COLO668 (cell line): ENCODE data around the gene TSPAN9.

ENCODE experiments used
- DNase-seq: peaks from one replicate; lab custom pipeline; 2025; ENCODE audit not compliant: unreplicated experiment; lab: John Stamatoyannopoulos, UW

Gene TSPAN9

DNA sequence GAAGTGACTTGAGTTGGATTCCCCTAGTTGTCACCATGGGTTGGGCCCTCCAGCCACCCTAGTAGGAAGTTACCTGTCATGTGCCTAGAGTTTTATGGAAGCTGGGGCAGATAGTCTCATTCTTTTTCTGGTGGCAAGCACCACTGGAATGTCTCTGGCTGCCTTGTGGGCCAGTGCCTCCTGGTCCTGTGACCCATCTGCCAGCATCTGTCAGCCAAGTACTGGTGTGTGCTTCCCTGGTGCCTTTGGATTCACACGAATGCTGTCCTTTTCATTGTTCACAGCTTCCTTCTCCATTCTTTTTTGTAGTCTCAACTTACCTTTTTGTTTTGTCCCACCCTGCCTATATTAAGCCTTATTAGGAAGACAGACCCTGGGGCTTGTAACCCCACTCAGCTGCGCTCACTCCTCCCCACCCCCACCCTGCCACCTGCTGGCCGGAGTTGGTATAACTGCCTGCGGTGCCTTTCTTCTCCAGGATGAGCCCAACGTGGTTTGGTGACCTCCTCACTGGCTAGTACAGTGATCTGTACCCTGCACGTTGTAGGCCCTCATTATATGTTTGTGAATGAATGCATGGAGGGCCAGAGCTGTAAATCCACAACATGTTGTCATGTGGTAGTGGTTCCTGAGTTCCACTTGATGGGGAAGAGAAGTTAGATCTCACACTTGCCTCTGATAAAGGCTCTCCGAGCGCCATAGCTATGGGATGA, 125.7 kb downstream of the TSPAN9 start:
- peak; percentile 26 for DNase-seq

DNA sequence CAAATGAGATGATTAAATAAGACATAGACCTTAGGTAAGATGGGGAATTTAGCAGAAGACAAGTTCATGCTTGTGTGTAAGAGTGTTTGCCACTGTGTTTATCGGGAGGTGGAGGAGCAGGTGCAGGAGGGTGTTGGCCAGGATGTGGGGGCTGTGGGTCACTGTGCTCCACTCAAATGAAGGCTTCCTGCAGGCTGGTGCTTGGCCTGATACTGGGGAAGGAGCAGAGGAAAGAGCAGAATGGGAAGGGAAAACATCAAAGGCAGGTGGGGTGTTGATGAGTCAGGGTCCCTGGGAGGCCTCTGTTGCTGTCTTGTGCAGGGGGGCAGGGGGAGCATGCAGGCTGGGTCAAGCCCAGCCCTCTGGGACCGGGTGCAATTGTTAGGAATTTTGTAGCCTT, 126.5 kb downstream of the TSPAN9 start:
- no peak for DNase-seq

DNA sequence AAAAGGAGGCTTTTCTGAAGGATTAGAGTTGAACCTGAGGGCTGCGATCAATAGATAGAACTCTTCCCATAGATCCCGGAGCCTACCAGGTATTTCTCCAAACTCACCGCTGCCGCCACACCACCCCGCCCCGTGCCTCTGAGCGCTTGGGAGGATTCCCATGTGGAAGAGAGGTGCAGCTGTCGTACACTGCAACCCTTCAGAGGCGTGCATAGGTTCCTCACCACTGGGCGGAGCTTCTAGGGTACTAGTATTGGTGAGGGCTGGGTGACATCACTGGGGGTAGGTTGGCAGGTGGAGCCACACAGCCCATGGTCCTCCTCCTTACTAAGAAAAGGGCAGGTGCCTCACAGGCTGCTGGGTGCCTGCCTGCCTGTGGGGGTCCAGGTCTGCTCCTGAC, 127.0 kb downstream of the TSPAN9 start:
- no peak for DNase-seq

DNA sequence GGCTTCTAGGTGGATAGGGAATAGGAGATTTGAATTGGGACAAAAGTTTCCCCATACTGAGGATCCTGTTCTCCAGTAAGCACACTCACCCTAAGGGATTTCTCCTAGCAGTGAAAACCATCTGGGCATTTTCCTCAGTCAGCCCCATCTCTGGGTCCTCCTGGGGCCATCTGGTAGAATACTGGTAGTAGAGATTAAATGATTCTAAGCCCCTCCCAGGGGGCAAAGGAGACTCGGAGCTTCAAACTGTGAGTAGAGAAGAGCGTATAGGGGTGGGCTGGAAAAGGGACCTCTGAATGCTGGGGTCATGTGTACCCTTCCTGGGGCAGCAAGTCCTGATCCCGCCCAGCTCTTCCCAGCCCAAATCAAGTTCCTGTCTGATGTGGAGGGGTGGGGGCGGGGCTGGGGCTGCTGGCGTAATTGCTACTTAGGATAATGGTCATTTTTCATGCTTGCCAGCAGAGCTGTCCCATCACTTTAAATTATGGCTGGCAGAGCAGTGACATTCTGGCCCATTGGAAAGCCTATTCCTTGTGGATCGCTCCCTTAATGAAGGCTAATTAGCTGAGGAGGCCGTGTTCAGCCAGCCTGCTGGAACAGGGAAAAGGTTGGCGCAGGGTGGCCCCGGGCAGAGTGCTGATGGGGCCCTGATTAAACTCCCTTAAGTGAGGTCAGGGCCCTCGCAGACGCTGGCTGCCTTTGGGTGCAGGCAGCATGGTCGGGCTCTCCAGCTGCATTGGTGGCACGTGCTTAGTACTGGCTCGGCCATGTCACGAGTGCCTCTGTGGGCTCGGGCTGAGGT, 127.8 kb downstream of the TSPAN9 start:
- DNase-seq = no peak

DNA sequence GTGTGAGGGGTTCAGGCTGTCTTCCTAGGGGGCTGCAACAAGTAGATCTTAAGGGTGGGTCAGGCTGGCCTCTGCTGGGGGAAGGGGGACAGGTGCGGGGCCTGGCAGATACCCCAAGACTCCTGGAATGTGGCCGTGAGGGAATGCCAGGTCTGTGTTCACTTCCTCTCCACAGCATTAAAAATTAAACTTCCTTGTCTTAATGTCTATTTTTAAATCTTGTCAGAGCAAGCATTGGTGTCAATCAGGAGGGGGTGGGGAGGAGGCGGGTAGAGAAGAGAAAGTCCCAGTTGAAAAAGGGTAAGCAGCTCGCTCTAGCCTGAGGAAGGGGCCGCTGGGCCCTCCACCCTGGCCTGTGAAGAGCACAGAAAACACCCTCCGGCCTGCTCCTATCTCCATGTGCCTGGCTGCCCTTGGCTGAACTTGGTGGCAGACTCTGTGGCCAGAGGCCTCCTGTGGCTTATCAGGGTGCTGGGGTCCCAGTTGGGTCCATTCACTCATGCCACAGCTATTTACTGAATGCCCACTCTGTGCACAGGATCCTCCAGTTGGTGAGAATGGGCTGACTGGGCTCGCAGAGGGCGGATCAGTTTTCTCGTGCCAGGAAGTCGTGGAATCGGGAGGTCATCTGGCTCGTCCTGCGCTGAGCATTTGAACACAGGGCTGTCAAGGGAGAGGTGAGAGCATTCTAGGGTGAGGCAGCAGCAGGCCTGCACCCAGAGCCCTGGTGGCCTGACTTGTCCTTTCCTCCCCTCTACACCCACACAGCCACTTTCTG, 128.8 kb downstream of the TSPAN9 start:
- DNase-seq = no peak

DNA sequence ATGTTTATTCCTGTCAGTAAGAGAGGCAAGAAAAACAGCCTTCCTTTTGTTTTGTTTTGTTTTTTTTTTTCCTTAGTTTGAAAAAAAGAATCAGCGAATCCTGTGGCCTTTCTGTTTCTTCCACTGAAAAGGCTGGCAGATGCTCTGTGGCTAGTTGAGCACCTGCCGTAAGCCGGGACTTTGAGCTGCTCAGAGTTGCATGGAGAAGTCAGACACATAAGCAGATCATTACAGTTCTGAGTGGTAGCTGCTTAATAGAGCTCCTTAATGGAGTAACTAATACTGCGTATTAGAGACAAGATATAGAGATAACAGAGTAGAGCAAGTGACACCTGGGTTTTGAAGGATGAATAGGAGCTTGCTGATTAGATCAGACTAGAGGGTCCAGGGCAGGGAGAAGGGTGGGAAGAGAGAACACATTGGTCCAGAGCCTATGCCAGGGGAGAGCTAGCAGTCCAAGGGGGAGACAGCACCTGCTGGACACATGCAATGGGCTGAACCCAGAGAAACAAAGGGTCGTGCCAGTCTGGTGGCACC, 129.4 kb downstream of the TSPAN9 start:
- DNase-seq = no peak

DNA sequence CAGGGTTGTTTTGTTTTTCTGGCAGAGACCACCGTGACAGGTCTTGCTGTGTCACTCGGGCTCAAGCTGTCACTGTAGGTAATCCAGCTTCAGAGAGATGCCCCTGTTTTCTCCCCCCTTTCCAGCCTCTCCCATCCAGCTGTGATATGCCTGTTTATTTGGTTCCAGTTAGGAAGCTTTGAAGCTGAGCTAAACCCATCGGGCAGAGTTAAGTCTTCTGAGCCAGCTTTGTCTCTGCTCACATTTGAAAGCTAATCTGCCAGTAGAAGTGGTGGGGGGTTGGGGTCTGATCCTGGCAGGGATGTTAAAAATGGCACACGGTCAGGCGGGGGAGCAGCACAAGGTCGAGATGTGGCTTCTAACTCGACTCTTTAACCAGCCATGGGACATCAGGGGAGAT, 130.0 kb downstream of the TSPAN9 start:
- DNase-seq = no peak

DNA sequence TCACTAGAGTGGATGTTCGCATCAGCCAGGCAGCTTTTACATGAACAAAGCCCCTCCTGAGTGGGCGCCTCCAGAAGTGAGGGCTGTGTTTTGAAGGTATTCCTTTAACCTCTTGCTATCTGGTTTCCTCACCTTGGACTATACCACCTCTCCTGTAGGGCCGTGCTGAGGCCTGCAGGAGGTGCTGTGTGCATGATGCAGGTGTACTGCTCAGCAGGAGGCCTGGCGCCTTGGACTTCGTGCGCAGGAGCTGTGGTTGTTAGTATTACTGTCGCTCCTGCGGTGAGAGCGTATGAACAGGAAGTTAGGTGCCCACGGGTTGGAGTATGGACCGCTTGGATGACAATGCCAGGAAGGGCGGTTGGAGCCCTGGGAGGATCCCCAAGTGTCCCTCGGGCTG, 130.7 kb downstream of the TSPAN9 start:
- DNase-seq = peak; percentile 10

DNA sequence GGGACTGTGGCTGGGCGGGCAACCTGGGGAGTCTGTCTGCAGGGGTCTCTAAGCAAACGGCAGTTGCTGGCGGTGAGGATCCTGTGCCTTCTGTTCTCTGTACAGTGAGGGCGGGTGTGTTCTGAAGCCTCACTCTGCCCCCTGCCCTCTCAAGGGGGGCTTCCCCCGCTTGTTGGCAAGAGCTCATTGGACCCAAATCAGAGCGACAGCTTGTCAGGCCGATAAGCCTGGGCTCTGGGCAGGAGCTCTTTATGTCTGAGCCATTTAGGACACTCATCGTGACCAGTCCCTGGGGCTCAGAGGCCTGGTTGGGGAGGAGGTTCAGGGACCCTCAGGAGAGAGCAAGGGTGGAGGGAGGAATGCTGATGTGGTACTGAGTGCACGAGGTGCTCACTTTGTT, 136.0 kb downstream of the TSPAN9 start:
- no peak for DNase-seq

DNA sequence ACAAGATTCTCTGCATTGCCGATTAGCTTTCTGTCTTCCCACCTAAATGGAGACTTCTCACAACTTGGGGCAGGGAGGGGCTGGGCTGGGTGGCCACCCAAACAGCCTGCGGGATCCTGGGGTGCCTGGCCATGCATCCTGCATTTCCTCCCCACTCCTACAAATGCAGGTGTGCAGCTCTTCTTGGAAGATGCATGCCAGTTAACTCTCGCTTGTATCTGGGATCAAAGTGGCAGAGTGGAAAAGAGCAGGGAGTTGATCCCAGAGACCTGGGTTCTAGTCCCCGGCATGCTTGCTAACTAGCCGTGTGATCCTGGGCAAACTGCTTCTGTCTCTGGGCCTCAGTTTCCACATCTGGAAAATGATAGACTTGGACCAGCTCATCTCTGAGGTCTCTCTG, 136.6 kb downstream of the TSPAN9 start:
- no peak for DNase-seq

DNA sequence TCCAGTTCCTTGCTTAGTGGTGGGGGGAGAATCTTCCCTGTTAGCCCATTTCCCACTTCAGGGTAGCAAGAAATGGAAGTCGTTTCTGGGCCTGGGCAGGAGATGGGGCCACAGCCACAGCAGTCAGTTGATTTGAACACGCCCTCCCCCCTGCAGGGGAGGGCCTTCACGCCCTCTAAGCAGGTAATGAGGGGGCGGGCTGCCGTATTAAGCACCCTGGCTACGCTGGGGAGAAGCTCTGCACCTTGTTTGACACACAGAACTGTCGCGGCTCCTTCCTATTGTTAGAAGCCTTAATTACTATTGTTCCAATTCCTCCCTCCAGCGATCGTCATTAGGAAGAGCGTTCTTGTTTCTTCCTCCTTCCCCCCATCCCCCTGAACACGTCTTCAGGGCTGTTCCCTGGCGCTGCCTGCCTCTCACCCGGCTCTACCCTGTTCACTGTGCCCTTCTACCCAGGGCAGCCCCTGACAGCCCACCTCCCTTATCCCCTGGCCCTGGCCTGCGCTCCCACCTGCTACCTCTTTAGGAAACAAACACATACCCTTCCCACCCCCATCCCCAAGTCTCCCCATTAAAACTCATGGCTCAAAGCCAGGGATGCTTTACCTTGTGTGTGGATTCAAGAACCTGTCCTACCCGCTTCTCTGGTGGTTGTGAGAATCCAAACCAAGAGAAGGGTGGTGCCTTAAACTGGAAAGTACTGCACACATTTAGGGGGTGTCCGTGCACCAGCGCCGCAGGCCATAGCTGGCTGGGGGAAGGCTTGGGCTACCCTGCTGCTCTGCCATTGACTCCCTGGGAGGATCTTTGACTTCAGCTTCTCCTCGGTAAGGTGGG, 137.6 kb downstream of the TSPAN9 start:
- no peak for DNase-seq

DNA sequence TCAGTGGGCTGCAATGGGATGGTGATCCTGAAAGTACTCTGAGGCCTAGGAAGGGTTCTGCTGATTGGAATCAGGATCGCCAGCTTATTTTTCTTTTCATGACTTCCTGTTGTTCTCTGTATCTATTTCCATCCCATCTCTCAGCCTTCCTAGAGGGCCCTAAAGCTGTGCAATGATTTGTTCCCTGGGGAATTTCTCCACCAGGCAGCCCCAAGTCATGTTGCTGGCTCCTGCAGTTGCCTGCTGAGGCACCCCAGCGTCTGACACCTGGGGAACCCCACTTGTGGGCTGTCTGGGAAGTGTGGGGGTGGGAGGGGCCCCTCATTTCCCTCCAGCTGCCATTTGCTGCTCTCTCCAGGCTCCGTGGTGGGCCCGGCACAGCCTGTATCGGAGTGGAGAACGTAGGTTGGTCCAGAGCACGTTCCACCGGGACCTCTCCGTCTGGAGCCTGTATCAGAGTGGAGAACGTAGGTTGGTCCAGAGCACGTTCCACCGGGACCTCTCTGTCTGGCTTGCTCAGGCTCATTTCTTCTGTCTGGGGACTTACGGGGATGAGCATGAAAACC, 138.3 kb downstream of the TSPAN9 start:
- DNase-seq = no peak

DNA sequence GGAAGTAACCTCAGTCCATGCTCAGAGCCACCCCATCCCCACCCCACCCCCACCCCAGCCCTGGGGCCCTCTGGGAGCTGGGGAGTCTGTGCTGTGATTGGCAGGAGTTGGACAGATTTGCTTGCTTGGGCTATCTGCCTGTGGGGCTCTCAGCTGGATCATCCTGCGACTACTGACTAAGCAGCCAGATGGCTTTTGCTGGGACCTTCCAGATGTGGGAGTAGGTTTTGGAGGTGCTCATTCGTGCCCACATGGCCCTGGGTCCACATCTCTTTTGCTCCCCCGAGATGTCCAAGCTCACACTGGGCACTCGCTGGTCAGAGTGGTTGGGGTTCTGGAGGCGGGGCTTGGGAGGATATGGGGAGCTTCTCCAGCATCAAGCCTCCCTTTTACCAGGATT, 138.9 kb downstream of the TSPAN9 start:
- no peak for DNase-seq

DNA sequence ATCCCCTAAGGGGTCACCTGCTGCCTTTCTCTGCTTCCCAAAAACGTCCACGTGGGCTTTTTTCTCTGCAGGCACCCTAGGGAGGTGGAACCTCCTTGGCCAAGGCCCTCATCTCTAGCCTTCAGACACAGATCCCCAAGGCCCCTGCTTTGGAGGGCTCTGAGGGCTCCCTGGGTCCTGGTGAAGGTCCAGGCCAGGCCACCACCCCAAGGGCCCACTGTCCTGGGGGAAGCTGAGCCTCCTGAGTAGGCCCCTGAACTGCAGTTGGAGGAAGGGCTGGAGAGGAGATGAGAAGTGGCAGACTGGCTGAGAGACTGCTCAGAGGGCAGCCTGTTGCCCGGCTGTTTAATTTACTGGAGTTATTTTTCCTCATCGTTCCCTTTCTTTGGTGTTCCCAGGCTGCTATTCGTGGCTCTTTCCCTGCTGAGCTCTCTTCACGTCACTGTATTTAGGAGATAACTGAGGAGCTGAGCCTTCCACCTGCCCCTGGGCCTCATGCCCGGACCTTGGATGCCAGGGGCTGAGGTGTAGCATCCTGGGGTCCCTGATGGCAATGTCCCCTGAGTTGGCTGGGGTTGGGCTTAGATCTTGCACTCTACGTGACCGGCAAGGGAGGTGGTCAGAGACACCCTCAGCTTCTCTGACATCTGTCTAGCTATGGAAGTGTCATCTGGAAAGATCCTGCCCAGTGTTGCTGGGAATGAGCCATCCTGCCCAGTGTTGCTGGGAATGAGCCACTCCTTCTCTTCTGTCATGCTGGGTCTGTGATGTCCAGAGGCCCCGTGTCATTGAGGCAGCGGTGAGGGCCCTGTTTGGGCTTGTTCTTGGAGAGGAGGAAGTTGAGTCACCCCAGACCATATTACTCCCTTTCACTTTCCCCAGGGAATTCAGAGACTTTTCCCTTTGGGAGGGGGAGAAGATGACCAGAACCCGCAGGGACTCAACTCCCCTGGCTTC, 139.8 kb downstream of the TSPAN9 start:
- no peak for DNase-seq

DNA sequence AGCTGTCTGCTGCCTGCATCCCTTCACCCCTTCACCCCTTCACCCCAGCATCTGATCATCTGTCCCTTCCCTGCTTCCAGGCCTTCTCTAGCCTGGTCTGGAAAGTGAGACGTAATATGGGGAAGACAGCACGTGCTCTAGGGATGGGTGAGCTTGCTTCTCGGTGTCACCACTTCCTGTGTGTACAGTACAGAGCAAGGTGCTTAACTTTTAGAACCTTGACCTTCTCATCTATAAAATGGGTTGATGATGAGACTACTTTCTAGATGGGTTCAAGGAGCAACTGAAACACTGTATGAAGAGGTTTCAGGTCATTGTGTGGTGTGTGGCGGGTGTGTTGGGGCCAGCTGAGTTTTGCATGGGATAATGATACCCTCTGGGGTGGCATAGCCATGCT, 140.5 kb downstream of the TSPAN9 start:
- DNase-seq = no peak

DNA sequence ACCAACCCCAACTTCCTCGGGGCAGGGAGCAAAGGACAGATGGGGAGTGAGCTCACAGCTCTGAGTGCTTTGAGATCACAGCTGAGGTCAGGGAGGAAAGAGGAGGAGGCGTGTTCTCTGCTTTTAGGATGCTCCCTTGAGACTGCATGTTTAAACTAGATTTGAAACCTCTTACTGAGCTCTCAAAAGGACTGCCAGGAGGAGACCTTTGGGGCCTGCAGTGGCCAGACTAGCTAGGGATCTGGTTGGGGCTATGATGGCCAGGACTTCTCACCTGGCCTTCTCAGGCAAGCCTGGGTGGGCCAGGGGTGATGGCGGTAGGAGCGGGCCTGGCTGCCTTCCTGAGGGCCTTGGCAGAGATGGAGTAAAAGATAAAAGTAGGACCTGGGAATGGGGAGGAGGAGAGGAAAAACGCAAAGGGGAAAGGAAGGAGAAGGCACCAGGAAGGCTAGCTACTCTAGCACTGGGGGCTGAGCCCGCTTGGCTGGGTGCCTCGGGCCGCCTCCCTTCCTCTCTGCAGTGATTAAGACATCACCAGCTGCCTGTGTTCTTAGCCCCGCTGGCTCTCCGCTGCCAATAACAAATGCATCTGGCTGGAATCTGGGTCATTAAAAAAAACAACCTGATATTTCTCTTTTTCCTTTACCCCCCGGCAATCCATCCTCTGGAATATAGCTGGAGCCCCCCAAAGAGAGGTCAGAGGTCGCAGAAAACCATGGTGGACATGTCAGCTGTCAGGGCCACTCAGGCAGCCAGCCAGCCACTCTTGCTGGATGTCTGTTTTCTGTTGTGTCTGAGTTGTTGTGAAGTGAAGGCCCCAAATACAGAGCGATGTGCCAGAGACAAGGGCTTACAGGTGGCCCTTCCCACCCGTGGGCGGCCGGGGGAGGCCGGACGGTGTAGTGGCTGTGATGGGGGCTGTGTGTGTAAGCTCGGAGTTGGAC, 141.3 kb downstream of the TSPAN9 start:
- DNase-seq = no peak

DNA sequence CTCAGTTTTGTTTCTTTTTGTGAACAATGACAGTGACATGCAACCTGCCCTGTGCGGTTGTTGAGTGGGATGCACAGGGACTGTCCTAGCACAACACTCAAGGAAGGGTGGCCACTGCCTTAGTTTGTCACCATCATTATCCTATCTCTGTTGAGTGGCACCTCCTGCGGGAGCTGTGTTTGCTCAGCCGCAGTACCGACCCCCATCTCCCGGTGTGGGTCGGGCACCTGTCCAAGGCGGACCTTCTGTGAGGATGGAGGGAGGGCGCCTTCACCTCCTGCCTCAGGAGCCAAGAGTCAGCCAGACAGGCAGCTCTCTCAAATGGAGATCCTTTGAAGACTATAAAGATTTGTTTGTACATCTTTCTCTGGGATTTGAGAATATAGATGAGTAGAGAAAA, 142.1 kb downstream of the TSPAN9 start:
- no peak for DNase-seq
